Neutrophil (primary cell): Measurements from ENCODE around the gene IFITM10.

Experiments used
- H3K27ac ChIP-seq: fragments of 200-600 bp; sonication (generic); 2 replicates; pipeline ENCODE4 v1.5.1; 2016; ENCODE audit warnings: mild to moderate bottlenecking, moderate library complexity
- H3K27me3 ChIP-seq: fragments of 200-600 bp; sonication (generic); 2 replicates; pipeline ENCODE4 v1.6.0; 2016; ENCODE audit warnings: mild to moderate bottlenecking
- H3K36me3 ChIP-seq: fragments of 200-600 bp; sonication (generic); 2 replicates; pipeline ENCODE4 v1.5.1; 2017
- H3K4me1 ChIP-seq, 2 experiments: fragments of 200-600 bp in 1 of 2; sonication (generic) in 1 of 2; 1 replicate in 1 of 2; 2 replicates in 1 of 2; pipeline versions ENCODE4 v1.5.1 to v1.6.1; 2013 to 2016; ENCODE audit warnings: low read depth in 1 of 2, low read length in 1 of 2, mild to moderate bottlenecking in 1 of 2, moderate library complexity in 1 of 2; ENCODE audit not compliant: control insufficient read depth in 1 of 2, insufficient read depth in 1 of 2
- H3K4me3 ChIP-seq, 2 experiments: fragments of 200-600 bp in 1 of 2; sonication (generic) in 1 of 2; 1 replicate in 1 of 2; 2 replicates in 1 of 2; pipeline ENCODE4 v1.5.1; 2013 to 2016; ENCODE audit warnings: low read depth in 1 of 2, low read length in 1 of 2, mild to moderate bottlenecking in 1 of 2, moderate library complexity in 1 of 2
- H3K9me3 ChIP-seq: fragments of 200-600 bp; sonication (generic); 2 replicates; pipeline ENCODE4 v1.5.1; 2016
- CTCF ChIP-seq: fragments of 200-600 bp; sonication (generic); IDR thresholded peaks from 2 replicates; pipeline ENCODE4 v1.5.1; 2016; ENCODE audit warnings: antibody characterized with exemption

The IFITM10 gene

GRCh38 chr11:1755692-1756561, 5.5 kb upstream of the IFITM10 start:
- peaks cover 94% of the 10 kb centered on the region for H3K36me3 ChIP-seq
- H3K4me1 ChIP-seq = peaks cover 66 to 100% of the 10 kb centered on the region in 2 experiments
- TF ChIP-seq CTCF = no peak
- peak overlapping the region; percentile 98 for H3K27ac ChIP-seq
- no peaks in the 10 kb centered on the region for H3K27me3 ChIP-seq
- peak overlapping the region; percentile 32 to 99 for H3K4me3 ChIP-seq
- H3K9me3 ChIP-seq = no peaks in the 10 kb centered on the region

GRCh38 chr11:1755344-1755691, 4.9 kb upstream of the IFITM10 start:
- H3K27me3 ChIP-seq = no peaks in the 10 kb centered on the region
- peak overlapping the region; percentile 32 to 99 for H3K4me3 ChIP-seq
- no peak for TF ChIP-seq CTCF
- H3K36me3 ChIP-seq = peaks cover 90% of the 10 kb centered on the region
- H3K9me3 ChIP-seq = no peaks in the 10 kb centered on the region
- peaks cover 65 to 100% of the 10 kb centered on the region in 2 experiments for H3K4me1 ChIP-seq
- peak overlapping the region; percentile 98 for H3K27ac ChIP-seq

- Histone ChIP-seq H3K4me1 (peaks cover 65 to 100% of the 10 kb centered on the region in 2 experiments), H3K4me3 (peak overlapping the region in 1 of 2 experiments; percentile 99), H3K27ac (peak overlapping the region; percentile 98), H3K9me3 (no peaks in the 10 kb centered on the region), H3K27me3 (peaks cover 6% of the 10 kb centered on the region), H3K36me3 (peaks cover 88% of the 10 kb centered on the region)
- TF ChIP-seq CTCF = no peak
These were observed 4.2 kb upstream of the IFITM10 start for GRCh38 chr11:1754376-1755150.

- peak overlapping the region; percentile 98 for H3K27ac ChIP-seq
- peaks cover 12% of the 10 kb centered on the region for H3K27me3 ChIP-seq
- no peak for TF ChIP-seq CTCF
- H3K4me1 ChIP-seq = peaks cover 60 to 100% of the 10 kb centered on the region in 2 experiments
- peaks cover 81% of the 10 kb centered on the region for H3K36me3 ChIP-seq
- H3K9me3 ChIP-seq = no peaks in the 10 kb centered on the region
- H3K4me3 ChIP-seq = no peak overlapping the region
These were observed 3.5 kb upstream of the IFITM10 start for GRCh38 chr11:1753929-1754305.

GRCh38 chr11:1753229-1753928, 3.0 kb upstream of the IFITM10 start:
- TF ChIP-seq CTCF = no peak
- H3K27ac ChIP-seq = peak overlapping the region; percentile 98
- H3K27me3 ChIP-seq = peaks cover 17% of the 10 kb centered on the region
- peaks cover 76% of the 10 kb centered on the region for H3K36me3 ChIP-seq
- no peak overlapping the region for H3K4me3 ChIP-seq
- peaks cover 55 to 100% of the 10 kb centered on the region in 2 experiments for H3K4me1 ChIP-seq
- H3K9me3 ChIP-seq = no peaks in the 10 kb centered on the region
